Skeletal muscle tissue (tissue), 4 donors: ENCODE measurements around the gene THBS1. TPM values are rescaled to one million over a fixed set of nuclear protein-coding genes. Genes with fewer than 3 reads are reported as not detected.

Experiments
- H3K27ac ChIP-seq: one replicate; pipeline ENCODE4 v1.7.0; 2013; ENCODE audit warnings: mild to moderate bottlenecking, low read depth, low read length, inconsistent platforms
- H3K27me3 ChIP-seq, 3 donors: one replicate each; pipeline ENCODE4 v1.7.0; 2013; ENCODE audit warnings: low read length in 3 of 3; ENCODE audit not compliant: control insufficient read depth in 3 of 3, insufficient read depth in 3 of 3
- H3K36me3 ChIP-seq, 3 donors: one replicate each; pipeline ENCODE4 v1.7.0; 2013; ENCODE audit warnings: low read length in 3 of 3; ENCODE audit not compliant: control insufficient read depth in 3 of 3, insufficient read depth in 3 of 3
- H3K4me1 ChIP-seq, 3 donors: one replicate each; pipeline ENCODE4 v1.7.0; 2013; ENCODE audit warnings: low read length in 3 of 3, mild to moderate bottlenecking in 3 of 3; ENCODE audit not compliant: control insufficient read depth in 3 of 3, insufficient read depth in 3 of 3
- H3K4me3 ChIP-seq, 3 donors: one replicate each; pipeline ENCODE4 v1.7.0; 2013; ENCODE audit warnings: low read length in 3 of 3
- H3K9ac ChIP-seq, 3 donors: one replicate each; pipeline ENCODE4 v1.7.0; 2013; ENCODE audit warnings: low read length in 3 of 3, mild to moderate bottlenecking in 3 of 3, moderate library complexity in 2 of 3, low read depth in 1 of 3
- H3K9me3 ChIP-seq, 3 donors: one replicate each; pipeline ENCODE4 v1.7.0; 2013; ENCODE audit warnings: low read length in 3 of 3; ENCODE audit not compliant: control insufficient read depth in 3 of 3
- total RNA-seq: library from RNA; depleted of rRNA; stranded (reverse); fragments of >200 nt; gene quantifications from one replicate; pipeline ENCODE4 v1.2.3, GENCODE V29; 2014
- donor health status: Osteomylitis.

THBS1 gene
- total RNA-seq, 1 donor from 2014 or later = 150 TPM

DNA sequence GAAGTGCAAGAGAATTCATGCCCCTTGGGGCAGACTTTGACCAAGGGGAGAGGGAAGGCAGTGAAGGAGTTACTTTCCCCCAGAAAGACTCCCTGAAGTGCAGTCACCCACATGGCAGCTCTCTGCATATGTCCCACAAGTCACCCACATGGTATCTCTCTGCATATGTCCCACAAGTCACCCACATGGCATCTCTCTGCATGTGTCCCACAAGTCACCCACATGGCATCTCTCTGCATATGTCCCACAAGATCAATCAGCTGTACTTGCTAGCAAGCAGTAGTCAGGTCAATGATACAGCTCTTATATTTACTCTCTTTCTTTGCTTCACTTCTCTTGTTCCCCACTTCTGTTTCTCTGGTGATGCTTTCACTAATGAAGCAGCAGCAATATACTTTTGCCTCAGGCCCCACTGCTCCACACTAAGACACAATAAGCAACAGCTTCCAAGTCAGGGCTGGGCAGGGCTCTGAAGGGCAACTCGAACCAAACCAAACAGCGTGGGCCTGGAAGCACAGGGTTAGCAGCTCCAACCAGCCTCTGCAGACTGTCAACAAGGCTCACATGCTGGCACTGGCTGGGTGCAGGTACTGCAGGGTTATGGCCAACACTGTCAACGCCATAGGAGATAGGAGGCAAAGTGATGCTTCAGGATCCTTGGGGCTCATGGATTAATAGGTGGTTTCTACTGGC, 46.7 kb downstream of the THBS1 start:
- Histone ChIP-seq H3K4me1 (peaks cover 29 to 52% (median 45%) of the 10 kb centered on the region in 3 donors), H3K36me3 (peaks cover 0 to 2% (median 0%) of the 10 kb centered on the region in 3 donors), H3K4me3 (peak overlapping the region in 1 of 3 donors; percentile 23), H3K27me3 (no peaks in the 10 kb centered on the region), H3K27ac (no peak overlapping the region), H3K9me3 (no peaks in the 10 kb centered on the region), H3K9ac (no peak overlapping the region)

DNA sequence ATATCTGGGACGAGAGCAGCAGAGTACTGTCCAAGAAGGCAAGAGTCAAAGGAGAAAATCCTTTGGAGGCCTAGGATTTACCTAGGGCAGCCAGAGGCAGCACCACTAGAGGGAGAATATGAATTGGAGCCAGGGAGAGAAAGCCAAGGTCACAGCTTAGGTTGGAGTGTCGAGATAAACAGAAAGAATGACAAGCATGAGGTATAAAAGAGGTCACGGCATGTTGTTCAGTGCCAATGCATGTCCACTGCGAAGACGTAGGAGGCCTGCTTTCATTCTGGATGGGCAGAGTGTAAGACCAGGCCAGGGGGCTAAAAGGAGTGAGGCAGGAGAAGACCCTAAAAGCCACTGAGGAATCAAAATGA, 47.2 kb downstream of the THBS1 start:
- no peaks in the 10 kb centered on the region for H3K9me3 ChIP-seq
- H3K4me1 ChIP-seq = peaks cover 29 to 52% (median 45%) of the 10 kb centered on the region in 3 donors
- peaks cover 0 to 2% (median 0%) of the 10 kb centered on the region in 3 donors for H3K36me3 ChIP-seq
- H3K27ac ChIP-seq = peak overlapping the region; percentile 31
- H3K27me3 ChIP-seq = no peaks in the 10 kb centered on the region
- H3K9ac ChIP-seq = no peak overlapping the region
- H3K4me3 ChIP-seq = peak overlapping the region in 1 of 3 donors; percentile 23

DNA sequence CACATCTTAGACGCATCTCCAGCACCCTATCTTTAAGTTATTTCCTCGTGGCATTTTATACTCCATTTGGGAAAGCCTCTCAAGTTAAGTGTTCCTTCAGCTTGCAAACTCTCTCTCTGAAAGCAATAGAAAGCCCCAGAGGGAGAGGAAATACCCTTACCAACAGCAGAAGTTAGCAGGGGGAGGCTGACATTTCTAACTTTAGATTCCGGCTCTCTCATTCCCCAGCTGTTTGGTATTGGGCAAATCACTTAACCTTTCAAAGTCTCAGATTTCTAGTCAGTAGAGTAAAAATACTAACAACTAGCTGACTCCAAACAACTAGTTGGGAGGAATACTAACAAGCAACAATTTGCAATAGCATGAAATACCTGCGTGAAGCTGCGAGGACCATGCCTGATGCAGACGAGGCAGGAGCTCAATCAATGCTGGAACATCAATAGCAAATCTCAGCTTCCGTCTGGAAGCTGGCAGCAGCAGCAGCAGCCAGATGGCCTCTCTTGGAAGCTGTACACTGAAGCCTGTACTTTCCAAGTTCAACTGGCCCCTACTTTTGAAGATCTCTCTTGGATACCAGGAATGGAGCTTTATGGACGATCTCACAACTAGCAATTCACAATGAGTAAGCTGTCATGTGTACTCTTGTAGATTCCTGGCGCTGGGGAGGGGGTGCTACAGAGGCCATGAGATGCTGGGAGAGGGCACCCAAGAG, 47.8 kb downstream of the THBS1 start:
- Histone ChIP-seq H3K4me1 (peaks cover 29 to 52% (median 45%) of the 10 kb centered on the region in 3 donors), H3K4me3 (no peak overlapping the region), H3K9ac (no peak overlapping the region), H3K27ac (peak overlapping the region; percentile 31), H3K36me3 (peaks cover 0 to 2% (median 0%) of the 10 kb centered on the region in 3 donors), H3K9me3 (no peaks in the 10 kb centered on the region), H3K27me3 (no peaks in the 10 kb centered on the region)

DNA sequence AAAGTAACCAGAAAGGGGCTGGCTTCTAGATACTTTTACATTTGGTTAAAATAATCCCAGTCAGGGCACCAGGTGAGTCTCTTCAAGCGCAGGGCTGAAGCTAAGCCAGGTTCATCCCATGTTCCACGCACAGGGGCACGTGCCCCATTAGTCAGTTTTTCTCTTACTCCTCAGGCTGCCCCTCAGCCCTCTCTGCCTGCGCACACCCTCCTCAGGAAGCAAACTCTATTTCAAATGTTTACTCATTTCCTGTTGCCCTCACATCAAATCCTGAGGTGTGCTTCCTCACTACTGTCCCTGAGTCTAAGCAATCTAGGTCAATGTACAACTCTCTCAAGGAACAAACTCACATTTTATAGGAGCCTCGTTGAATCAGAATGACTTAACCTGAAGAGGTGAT, 48.5 kb downstream of the THBS1 start:
- no peak overlapping the region for H3K9ac ChIP-seq
- H3K4me1 ChIP-seq = peaks cover 29 to 50% (median 45%) of the 10 kb centered on the region in 3 donors
- no peaks in the 10 kb centered on the region for H3K27me3 ChIP-seq
- H3K36me3 ChIP-seq = peaks cover 0 to 2% (median 0%) of the 10 kb centered on the region in 3 donors
- no peaks in the 10 kb centered on the region for H3K9me3 ChIP-seq
- peak overlapping the region; percentile 31 for H3K27ac ChIP-seq
- no peak overlapping the region for H3K4me3 ChIP-seq

DNA sequence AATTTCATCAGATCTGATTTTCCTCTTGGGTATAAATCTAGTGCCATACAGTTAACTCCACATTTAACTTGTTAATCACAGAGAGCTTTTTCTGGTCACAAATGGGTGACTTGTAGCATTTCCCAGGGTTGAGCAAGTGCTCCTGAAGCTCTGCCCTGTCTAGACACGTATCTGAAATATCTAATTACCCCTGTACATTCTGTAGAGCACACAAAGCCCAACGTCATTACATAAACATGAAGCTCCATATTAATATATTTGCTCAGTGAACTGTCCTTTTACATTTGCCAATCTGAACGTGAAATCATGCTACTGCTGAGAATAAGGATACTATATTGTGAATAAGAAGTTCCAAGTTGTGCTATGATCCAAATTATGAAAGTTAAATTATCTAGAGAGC, 49.0 kb downstream of the THBS1 start:
- no peaks in the 10 kb centered on the region for H3K9me3 ChIP-seq
- H3K27ac ChIP-seq = no peak overlapping the region
- no peak overlapping the region for H3K9ac ChIP-seq
- H3K4me1 ChIP-seq = peaks cover 26 to 45% (median 41%) of the 10 kb centered on the region in 3 donors
- H3K4me3 ChIP-seq = no peak overlapping the region
- H3K27me3 ChIP-seq = no peaks in the 10 kb centered on the region
- H3K36me3 ChIP-seq = peaks cover 0 to 2% (median 0%) of the 10 kb centered on the region in 3 donors

DNA sequence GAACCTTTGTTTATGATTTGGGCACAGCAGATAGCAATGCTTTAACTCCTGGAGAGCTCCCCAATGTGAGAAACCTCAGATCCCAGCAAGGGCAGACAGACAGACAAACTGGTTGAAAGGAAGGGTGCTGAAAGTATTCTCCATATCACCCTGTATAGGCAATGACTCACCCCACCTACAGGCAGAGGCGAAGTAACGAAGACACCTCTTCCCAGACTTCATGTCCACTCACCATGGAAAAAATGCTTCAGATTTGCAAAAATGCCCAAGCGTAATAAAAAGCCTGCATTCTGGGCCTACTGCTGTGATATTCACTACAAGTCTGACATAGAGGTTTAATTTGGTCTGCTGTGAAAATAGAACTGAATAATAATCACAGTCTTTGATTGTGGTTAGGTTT, 50.5 kb downstream of the THBS1 start:
- peaks cover 0 to 2% (median 0%) of the 10 kb centered on the region in 3 donors for H3K36me3 ChIP-seq
- H3K9ac ChIP-seq = no peak overlapping the region
- peaks cover 16 to 31% (median 28%) of the 10 kb centered on the region in 3 donors for H3K4me1 ChIP-seq
- H3K9me3 ChIP-seq = no peaks in the 10 kb centered on the region
- no peak overlapping the region for H3K4me3 ChIP-seq
- no peak overlapping the region for H3K27ac ChIP-seq
- no peaks in the 10 kb centered on the region for H3K27me3 ChIP-seq

DNA sequence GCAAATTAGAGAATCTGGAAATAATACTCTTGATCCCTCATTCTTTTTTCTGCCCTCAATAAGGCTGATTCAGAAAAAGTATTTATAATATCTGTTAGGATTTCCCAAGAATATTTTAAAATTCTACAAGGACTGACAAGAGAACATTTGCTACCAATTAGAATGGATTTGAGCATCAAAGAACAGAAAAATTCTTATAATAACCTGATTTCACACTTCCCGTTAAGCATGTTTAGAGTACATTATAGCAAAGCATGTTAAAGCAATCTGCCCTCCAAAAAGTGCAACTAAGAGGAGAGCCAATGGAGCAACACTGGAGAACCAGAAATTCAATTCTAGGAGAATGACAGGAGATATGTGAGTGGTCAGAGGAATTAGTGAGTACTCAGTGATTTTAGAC, 57.2 kb downstream of the THBS1 start:
- Histone ChIP-seq H3K9ac (no peak overlapping the region), H3K9me3 (no peaks in the 10 kb centered on the region), H3K27me3 (no peaks in the 10 kb centered on the region), H3K4me1 (peaks cover 0 to 4% (median 4%) of the 10 kb centered on the region in 3 donors), H3K27ac (no peak overlapping the region), H3K36me3 (no peaks in the 10 kb centered on the region), H3K4me3 (no peak overlapping the region)

DNA sequence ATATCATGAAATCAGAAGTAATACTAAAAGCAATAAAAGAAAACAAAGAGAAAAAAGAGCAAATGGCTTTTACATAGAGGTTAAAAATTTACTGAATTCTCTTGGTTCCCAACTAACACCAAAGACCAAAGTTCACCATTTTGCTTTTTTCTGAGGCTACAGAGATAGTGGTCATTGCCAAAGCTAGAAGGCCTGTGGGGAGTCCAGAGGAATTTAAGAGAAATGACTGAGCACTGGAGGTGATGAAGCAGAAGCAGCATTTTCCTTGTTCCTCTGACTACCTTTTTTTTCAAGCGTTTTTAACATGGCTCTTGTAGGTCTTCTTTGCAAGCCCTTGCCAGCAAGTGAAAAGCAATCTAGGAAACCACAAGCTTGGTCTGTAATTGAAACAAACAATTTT, 58.2 kb downstream of the THBS1 start:
- H3K9ac ChIP-seq = no peak overlapping the region
- no peak overlapping the region for H3K4me3 ChIP-seq
- no peaks in the 10 kb centered on the region for H3K27me3 ChIP-seq
- no peaks in the 10 kb centered on the region for H3K36me3 ChIP-seq
- no peaks in the 10 kb centered on the region for H3K9me3 ChIP-seq
- peaks cover 0 to 4% (median 4%) of the 10 kb centered on the region in 3 donors for H3K4me1 ChIP-seq
- no peak overlapping the region for H3K27ac ChIP-seq

DNA sequence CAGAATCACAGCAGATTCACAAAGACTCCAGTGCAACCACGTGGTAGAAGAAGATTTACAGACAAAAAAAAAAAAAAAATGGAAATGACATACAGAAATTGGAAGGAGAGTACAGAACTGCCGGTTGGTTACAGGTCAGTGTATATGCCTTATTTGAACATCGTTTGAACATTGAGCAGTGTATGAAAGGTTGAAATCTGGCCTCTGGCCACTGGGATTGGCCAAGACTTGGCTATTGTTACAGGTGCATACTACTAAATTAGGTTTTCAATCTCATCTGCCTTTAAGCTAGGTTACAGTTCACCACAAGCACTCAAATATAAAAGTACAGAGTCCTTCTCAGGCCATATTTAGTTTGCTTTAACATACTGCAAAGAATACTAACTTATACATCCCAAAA, 59.8 kb downstream of the THBS1 start:
- Histone ChIP-seq H3K9me3 (no peaks in the 10 kb centered on the region), H3K27me3 (no peaks in the 10 kb centered on the region), H3K4me1 (peaks cover 0 to 10% (median 6%) of the 10 kb centered on the region in 3 donors), H3K4me3 (no peak overlapping the region), H3K36me3 (no peaks in the 10 kb centered on the region), H3K27ac (no peak overlapping the region), H3K9ac (no peak overlapping the region)

DNA sequence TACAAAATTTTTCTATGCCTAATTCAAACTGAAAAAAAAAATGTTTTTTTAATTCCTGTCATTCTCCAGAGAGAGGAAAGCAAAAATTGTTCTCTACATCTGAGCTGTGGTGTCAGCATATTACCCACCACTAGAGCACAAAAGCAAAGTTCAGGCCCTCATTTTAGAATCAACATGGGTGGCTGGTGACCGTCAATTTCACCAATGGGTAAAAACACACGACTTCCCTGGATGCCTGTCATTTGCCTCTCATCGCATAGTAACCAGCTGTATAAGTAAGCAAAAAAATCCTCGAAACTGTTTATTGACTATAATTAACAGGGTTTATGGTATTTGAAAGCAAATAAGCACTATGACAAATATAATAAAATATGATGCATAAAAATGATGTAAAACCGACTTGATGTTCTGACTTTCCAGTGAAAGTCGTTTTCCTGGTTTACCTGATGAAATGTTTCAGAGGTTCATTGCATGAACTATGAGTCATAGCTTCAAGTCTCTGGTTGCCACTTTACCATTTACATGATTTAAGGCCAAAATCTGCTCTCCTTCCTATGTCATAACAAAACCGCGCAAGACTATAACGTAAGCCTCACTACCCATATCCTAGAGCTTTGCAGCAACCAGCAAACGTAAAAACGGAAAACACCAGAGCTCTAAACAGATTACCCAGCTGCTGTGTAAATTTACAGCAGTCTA, 60.5 kb downstream of the THBS1 start:
- Histone ChIP-seq H3K36me3 (no peaks in the 10 kb centered on the region), H3K4me3 (no peak overlapping the region), H3K27me3 (no peaks in the 10 kb centered on the region), H3K9me3 (no peaks in the 10 kb centered on the region), H3K27ac (no peak overlapping the region), H3K9ac (no peak overlapping the region), H3K4me1 (peaks cover 0 to 10% (median 6%) of the 10 kb centered on the region in 3 donors)
